Measurements from ENCODE around the gene SH3PXD2A.

SH3PXD2A gene

DNA sequence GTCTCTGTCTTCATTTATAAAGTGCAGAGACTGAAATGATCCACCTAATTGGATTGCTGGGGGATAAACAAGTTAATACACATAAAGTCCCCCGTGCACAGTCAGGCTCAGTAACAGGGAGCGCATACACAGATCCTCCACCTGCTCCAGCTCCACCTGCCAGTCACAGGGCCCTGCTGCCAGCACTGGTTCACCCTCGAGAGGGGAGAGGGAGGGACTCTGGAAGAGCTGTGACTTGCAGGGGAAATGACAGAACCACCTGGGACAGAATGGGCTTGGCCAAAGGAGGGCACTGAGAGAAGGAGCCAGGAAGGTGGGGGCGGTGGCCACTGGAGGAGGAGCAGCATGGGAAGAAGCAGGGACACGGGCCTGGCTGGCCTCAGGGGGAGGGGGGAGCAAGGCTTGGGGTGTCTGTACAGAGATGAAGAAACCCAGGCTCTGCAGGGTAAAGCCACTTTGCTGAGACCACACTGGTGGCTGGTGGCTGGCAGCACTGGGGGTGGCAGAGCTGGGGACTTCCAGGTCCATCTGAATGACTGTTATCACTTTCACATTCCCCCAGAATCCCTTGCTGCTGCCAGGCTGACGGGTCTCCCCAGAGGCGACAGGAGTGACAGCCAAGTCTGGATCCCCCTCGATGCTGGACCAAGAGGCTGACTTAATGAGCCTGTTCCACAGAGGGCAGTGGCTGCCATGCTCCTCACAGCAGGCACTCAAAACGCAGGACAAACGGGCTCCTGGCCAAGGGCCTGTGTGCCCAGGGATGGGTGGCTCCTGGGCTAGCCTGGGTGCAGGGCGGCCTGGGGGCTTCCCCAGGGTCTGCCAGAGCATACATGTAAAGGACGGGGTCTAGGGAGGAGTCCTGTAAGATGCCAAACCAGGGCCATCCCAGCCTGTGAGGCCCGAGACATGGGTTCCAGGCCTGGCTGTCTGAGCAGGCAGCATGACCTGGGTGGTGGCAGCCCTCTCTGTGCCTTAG is 151.1 kb downstream of the SH3PXD2A start:
- Histone ChIP-seq H3K4me1 (ENCODE audit: control insufficient read depth, insufficient read depth, low read length) (peaks cover 1% of the 10 kb centered on the region), H3K27me3 (ENCODE audit: control insufficient read depth in 1 of 2, insufficient read depth in 2 of 2, low read length in 2 of 2) (no peaks in the 10 kb centered on the region), H3K27ac (ENCODE audit: low read length) (no peak overlapping the region), H3K4me3 (ENCODE audit: low read length in 2 of 2) (no peak overlapping the region), H3K9ac (ENCODE audit: low read length in 2 of 2) (no peak overlapping the region), H3K36me3 (ENCODE audit: control insufficient read depth in 2 of 2, insufficient read depth in 2 of 2, low read length in 2 of 2) (no peaks in the 10 kb centered on the region), H3K9me3 (ENCODE audit: control insufficient read depth in 2 of 2, low read length in 2 of 2) (no peaks in the 10 kb centered on the region)

GRCh38 chr10:103701380-103702222 is 153.8 kb downstream of the SH3PXD2A start:
- Histone ChIP-seq H3K4me3 (ENCODE audit: low read length in 2 of 2) (no peak overlapping the region), H3K9ac (ENCODE audit: low read length in 2 of 2) (no peak overlapping the region), H3K27me3 (ENCODE audit: control insufficient read depth in 1 of 2, insufficient read depth in 2 of 2, low read length in 2 of 2) (no peaks in the 10 kb centered on the region), H3K36me3 (ENCODE audit: control insufficient read depth in 2 of 2, insufficient read depth in 2 of 2, low read length in 2 of 2) (no peaks in the 10 kb centered on the region), H3K4me1 (ENCODE audit: control insufficient read depth, insufficient read depth, low read length) (peaks cover 7% of the 10 kb centered on the region), H3K27ac (ENCODE audit: low read length) (no peak overlapping the region), H3K9me3 (ENCODE audit: control insufficient read depth in 2 of 2, low read length in 2 of 2) (no peaks in the 10 kb centered on the region)

DNA sequence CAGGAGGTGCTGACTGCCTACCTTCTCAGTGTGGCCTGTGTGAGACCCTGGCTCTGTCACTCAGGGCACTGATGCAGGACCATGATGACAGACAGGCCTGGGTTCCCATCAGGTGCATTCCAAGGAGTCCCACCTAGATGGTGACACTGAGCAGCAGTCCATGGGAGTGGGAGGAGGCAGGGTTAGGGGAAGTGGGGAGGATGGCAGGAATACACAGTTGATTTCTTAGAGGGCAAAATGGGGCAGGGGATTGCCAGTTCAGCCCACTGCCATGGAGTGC is 155.0 kb downstream of the SH3PXD2A start:
- no peak overlapping the region for H3K9ac ChIP-seq (ENCODE audit: low read length in 2 of 2)
- H3K27ac ChIP-seq (ENCODE audit: low read length), result no peak overlapping the region
- peaks cover 18% of the 10 kb centered on the region for H3K4me1 ChIP-seq (ENCODE audit: control insufficient read depth, insufficient read depth, low read length)
- no peaks in the 10 kb centered on the region for H3K9me3 ChIP-seq (ENCODE audit: control insufficient read depth in 2 of 2, low read length in 2 of 2)
- H3K36me3 ChIP-seq (ENCODE audit: control insufficient read depth in 2 of 2, insufficient read depth in 2 of 2, low read length in 2 of 2), result no peaks in the 10 kb centered on the region
- H3K4me3 ChIP-seq (ENCODE audit: low read length in 2 of 2), result no peak overlapping the region
- H3K27me3 ChIP-seq (ENCODE audit: control insufficient read depth in 1 of 2, insufficient read depth in 2 of 2, low read length in 2 of 2), result no peaks in the 10 kb centered on the region

- Histone ChIP-seq H3K9ac (ENCODE audit: low read length in 2 of 2) (no peak overlapping the region), H3K27ac (ENCODE audit: low read length) (no peak overlapping the region)
These were observed 155.6 kb downstream of the SH3PXD2A start for GRCh38 chr10:103699611-103700435.

DNA sequence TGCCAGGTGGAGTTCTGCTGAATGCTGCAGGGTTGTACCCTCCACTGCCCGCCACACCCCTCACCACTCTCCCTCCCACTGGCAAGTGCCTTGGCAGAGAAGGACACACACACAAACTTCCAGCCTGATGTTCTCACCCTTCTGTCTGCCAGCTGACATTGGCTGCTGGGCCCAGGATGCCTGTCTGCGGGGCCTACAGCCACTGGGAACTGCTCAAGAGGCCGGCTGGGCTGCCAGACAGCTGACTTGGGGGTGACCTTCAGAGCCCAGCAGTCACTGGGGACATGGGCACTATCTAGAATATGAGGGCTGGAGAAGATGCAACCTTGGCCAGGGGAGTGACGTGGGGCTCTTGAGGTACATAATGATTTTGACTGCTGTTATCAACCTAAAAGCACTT is 157.1 kb downstream of the SH3PXD2A start:
- Histone ChIP-seq H3K4me3 (ENCODE audit: low read length in 2 of 2) (no peak overlapping the region), H3K36me3 (ENCODE audit: control insufficient read depth in 2 of 2, insufficient read depth in 2 of 2, low read length in 2 of 2) (no peaks in the 10 kb centered on the region), H3K4me1 (ENCODE audit: control insufficient read depth, insufficient read depth, low read length) (peaks cover 26% of the 10 kb centered on the region), H3K9ac (ENCODE audit: low read length in 2 of 2) (no peak overlapping the region), H3K9me3 (ENCODE audit: control insufficient read depth in 2 of 2, low read length in 2 of 2) (no peaks in the 10 kb centered on the region), H3K27ac (ENCODE audit: low read length) (no peak overlapping the region), H3K27me3 (ENCODE audit: control insufficient read depth in 1 of 2, insufficient read depth in 2 of 2, low read length in 2 of 2) (peaks cover 6 to 7% of the 10 kb centered on the region in 2 donors)

More at GRCh38 chr10:103699611-103700435, 155.6 kb downstream of the SH3PXD2A start:
- no peaks in the 10 kb centered on the region for H3K36me3 ChIP-seq (ENCODE audit: control insufficient read depth in 2 of 2, insufficient read depth in 2 of 2, low read length in 2 of 2)
- no peaks in the 10 kb centered on the region for H3K9me3 ChIP-seq (ENCODE audit: control insufficient read depth in 2 of 2, low read length in 2 of 2)
- H3K4me3 ChIP-seq (ENCODE audit: low read length in 2 of 2), result no peak overlapping the region
- H3K27me3 ChIP-seq (ENCODE audit: control insufficient read depth in 1 of 2, insufficient read depth in 2 of 2, low read length in 2 of 2), result no peaks in the 10 kb centered on the region
- H3K4me1 ChIP-seq (ENCODE audit: control insufficient read depth, insufficient read depth, low read length), result peaks cover 20% of the 10 kb centered on the region

DNA sequence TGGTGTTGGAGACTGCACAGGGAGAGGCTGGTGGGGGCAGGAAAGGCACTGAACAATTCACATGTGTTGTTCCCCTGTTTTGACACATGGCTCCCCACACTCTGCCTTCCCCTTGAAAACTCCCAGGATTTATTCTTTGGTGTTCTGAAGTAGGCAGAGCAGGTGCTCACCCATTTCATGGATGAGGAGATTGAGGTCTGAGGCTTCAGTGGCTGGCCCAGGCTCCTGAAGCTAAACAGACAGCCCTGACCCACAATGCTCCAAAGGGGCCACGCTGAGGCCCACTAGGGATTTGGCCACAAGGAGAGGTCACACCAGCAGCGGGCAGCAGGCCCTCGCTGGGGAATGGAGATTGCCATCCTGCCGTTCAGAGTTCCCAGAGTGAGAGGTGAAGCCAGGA is 157.6 kb downstream of the SH3PXD2A start:
- H3K4me3 ChIP-seq (ENCODE audit: low read length in 2 of 2), result no peak overlapping the region
- H3K27ac ChIP-seq (ENCODE audit: low read length), result no peak overlapping the region
- H3K4me1 ChIP-seq (ENCODE audit: control insufficient read depth, insufficient read depth, low read length), result peaks cover 27% of the 10 kb centered on the region
- no peaks in the 10 kb centered on the region for H3K36me3 ChIP-seq (ENCODE audit: control insufficient read depth in 2 of 2, insufficient read depth in 2 of 2, low read length in 2 of 2)
- no peak overlapping the region for H3K9ac ChIP-seq (ENCODE audit: low read length in 2 of 2)
- H3K9me3 ChIP-seq (ENCODE audit: control insufficient read depth in 2 of 2, low read length in 2 of 2), result no peaks in the 10 kb centered on the region
- peaks cover 6 to 9% of the 10 kb centered on the region in 2 donors for H3K27me3 ChIP-seq (ENCODE audit: control insufficient read depth in 1 of 2, insufficient read depth in 2 of 2, low read length in 2 of 2)

- Histone ChIP-seq H3K27me3 (ENCODE audit: control insufficient read depth in 1 of 2, insufficient read depth in 2 of 2, low read length in 2 of 2) (peaks cover 6 to 13% of the 10 kb centered on the region in 2 donors), H3K4me1 (ENCODE audit: control insufficient read depth, insufficient read depth, low read length) (peaks cover 31% of the 10 kb centered on the region), H3K4me3 (ENCODE audit: low read length in 2 of 2) (no peak overlapping the region), H3K27ac (ENCODE audit: low read length) (no peak overlapping the region), H3K36me3 (ENCODE audit: control insufficient read depth in 2 of 2, insufficient read depth in 2 of 2, low read length in 2 of 2) (no peaks in the 10 kb centered on the region), H3K9me3 (ENCODE audit: control insufficient read depth in 2 of 2, low read length in 2 of 2) (no peaks in the 10 kb centered on the region), H3K9ac (ENCODE audit: low read length in 2 of 2) (no peak overlapping the region)
These were observed 158.8 kb downstream of the SH3PXD2A start for GRCh38 chr10:103696411-103697145.

GRCh38 chr10:103696094-103696410 is 159.3 kb downstream of the SH3PXD2A start:
- Histone ChIP-seq H3K27me3 (ENCODE audit: control insufficient read depth in 1 of 2, insufficient read depth in 2 of 2, low read length in 2 of 2) (peaks cover 6 to 13% of the 10 kb centered on the region in 2 donors), H3K36me3 (ENCODE audit: control insufficient read depth in 2 of 2, insufficient read depth in 2 of 2, low read length in 2 of 2) (no peaks in the 10 kb centered on the region), H3K4me1 (ENCODE audit: control insufficient read depth, insufficient read depth, low read length) (peaks cover 31% of the 10 kb centered on the region), H3K27ac (ENCODE audit: low read length) (no peak overlapping the region), H3K9me3 (ENCODE audit: control insufficient read depth in 2 of 2, low read length in 2 of 2) (no peaks in the 10 kb centered on the region), H3K9ac (ENCODE audit: low read length in 2 of 2) (no peak overlapping the region), H3K4me3 (ENCODE audit: low read length in 2 of 2) (no peak overlapping the region)

DNA sequence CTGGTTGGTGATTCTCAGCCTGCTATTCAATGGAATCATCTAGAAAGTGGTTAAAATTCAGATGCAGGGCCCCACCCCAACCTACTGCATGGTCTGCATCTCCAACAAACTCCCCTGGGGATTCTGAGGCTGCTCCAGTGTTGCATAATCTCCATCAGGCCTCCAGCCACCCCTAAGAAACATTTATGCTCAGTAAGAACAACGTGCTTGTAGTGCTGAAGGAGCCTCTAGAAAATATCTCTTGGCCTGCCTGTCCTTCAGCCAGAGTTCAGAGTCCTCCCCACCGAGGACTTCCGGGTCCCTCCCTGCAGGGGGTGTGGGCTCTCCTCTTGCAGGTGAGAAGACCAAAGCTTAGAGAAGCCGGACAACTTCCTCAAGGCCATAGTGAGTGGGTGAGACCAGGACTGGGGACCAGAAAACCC is 159.8 kb downstream of the SH3PXD2A start:
- H3K27ac ChIP-seq (ENCODE audit: low read length), result no peak overlapping the region
- no peaks in the 10 kb centered on the region for H3K36me3 ChIP-seq (ENCODE audit: control insufficient read depth in 2 of 2, insufficient read depth in 2 of 2, low read length in 2 of 2)

GRCh38 chr10:103693812-103694205 is 161.6 kb downstream of the SH3PXD2A start:
- no peak overlapping the region for H3K27ac ChIP-seq (ENCODE audit: low read length)
- peaks cover 6 to 13% of the 10 kb centered on the region in 2 donors for H3K27me3 ChIP-seq (ENCODE audit: control insufficient read depth in 1 of 2, insufficient read depth in 2 of 2, low read length in 2 of 2)
- no peak overlapping the region for H3K9ac ChIP-seq (ENCODE audit: low read length in 2 of 2)
- H3K4me3 ChIP-seq (ENCODE audit: low read length in 2 of 2), result peak overlapping the region; percentile 49 to 51
- no peaks in the 10 kb centered on the region for H3K36me3 ChIP-seq (ENCODE audit: control insufficient read depth in 2 of 2, insufficient read depth in 2 of 2, low read length in 2 of 2)
- H3K9me3 ChIP-seq (ENCODE audit: control insufficient read depth in 2 of 2, low read length in 2 of 2), result no peaks in the 10 kb centered on the region
- peaks cover 31% of the 10 kb centered on the region for H3K4me1 ChIP-seq (ENCODE audit: control insufficient read depth, insufficient read depth, low read length)

More for the DNA sequence above, 159.8 kb downstream of the SH3PXD2A start:
- Histone ChIP-seq H3K9me3 (ENCODE audit: control insufficient read depth in 2 of 2, low read length in 2 of 2) (no peaks in the 10 kb centered on the region), H3K4me3 (ENCODE audit: low read length in 2 of 2) (no peak overlapping the region), H3K9ac (ENCODE audit: low read length in 2 of 2) (no peak overlapping the region), H3K4me1 (ENCODE audit: control insufficient read depth, insufficient read depth, low read length) (peaks cover 31% of the 10 kb centered on the region), H3K27me3 (ENCODE audit: control insufficient read depth in 1 of 2, insufficient read depth in 2 of 2, low read length in 2 of 2) (peaks cover 6 to 13% of the 10 kb centered on the region in 2 donors)
